Trophoblast cell (in vitro differentiated cells and primary cell): Measurements from ENCODE around the gene STX16. TPM values are rescaled to one million over a fixed set of nuclear protein-coding genes. Genes with fewer than 3 reads are reported as not detected.

ENCODE experiments used
- DNase-seq, 2 donors: peaks; one replicate each; pipeline ENCODE4 v3.0.0-alpha.2; 2016
- H2AFZ ChIP-seq: 2 replicates; pipeline ENCODE4 v1.6.1; 2013; ENCODE audit warnings: low read length, moderate library complexity, mild to moderate bottlenecking; ENCODE audit not compliant: insufficient read depth, poor library complexity
- H2AK5ac ChIP-seq: 2 replicates; pipeline ENCODE4 v1.6.1; 2013; ENCODE audit warnings: mild to moderate bottlenecking, low read length
- H2BK120ac ChIP-seq: 2 replicates; pipeline ENCODE4 v1.6.1; 2013; ENCODE audit warnings: low read length, mild to moderate bottlenecking, moderate library complexity; ENCODE audit not compliant: insufficient read depth, poor library complexity
- H2BK12ac ChIP-seq: 2 replicates; pipeline ENCODE4 v1.6.1; 2013; ENCODE audit warnings: mild to moderate bottlenecking, low read length, moderate library complexity
- H2BK5ac ChIP-seq: 2 replicates; pipeline ENCODE4 v1.6.1; 2013; ENCODE audit warnings: low read length, low read depth, moderate library complexity, mild to moderate bottlenecking; ENCODE audit not compliant: poor library complexity
- H3K14ac ChIP-seq: 2 replicates; pipeline ENCODE4 v1.6.1; 2013; ENCODE audit warnings: mild to moderate bottlenecking, low read length
- H3K18ac ChIP-seq: 2 replicates; pipeline ENCODE4 v1.6.1; 2013; ENCODE audit warnings: mild to moderate bottlenecking, low read length
- H3K23ac ChIP-seq: 2 replicates; pipeline ENCODE4 v1.6.1; 2013; ENCODE audit warnings: low read length
- H3K27ac ChIP-seq: 2 replicates; pipeline ENCODE4 v1.5.1; 2013; ENCODE audit warnings: low read depth, mild to moderate bottlenecking, inconsistent platforms, low read length, moderate library complexity
- H3K27me3 ChIP-seq: 2 replicates; pipeline ENCODE4 v1.6.1; 2013; ENCODE audit warnings: inconsistent platforms, mild to moderate bottlenecking, low read length, moderate library complexity; ENCODE audit not compliant: insufficient read depth
- H3K36me3 ChIP-seq, 2 experiments: 1 replicate in 1 of 2; 2 replicates in 1 of 2; pipeline ENCODE4 v1.6.1; 2013; ENCODE audit warnings: low read length in 2 of 2, mild to moderate bottlenecking in 2 of 2, moderate library complexity in 1 of 2; ENCODE audit not compliant: insufficient read depth in 2 of 2, control insufficient read depth in 1 of 2
- H3K4ac ChIP-seq: 2 replicates; pipeline ENCODE4 v1.6.1; 2013; ENCODE audit warnings: low read depth, mild to moderate bottlenecking, low read length, moderate library complexity
- H3K4me1 ChIP-seq, 2 experiments: 1 replicate in 1 of 2; 2 replicates in 1 of 2; pipeline ENCODE4 v1.6.1; 2013; ENCODE audit warnings: low read length in 2 of 2, mild to moderate bottlenecking in 2 of 2, moderate library complexity in 1 of 2; ENCODE audit not compliant: insufficient read depth in 2 of 2, control insufficient read depth in 1 of 2
- H3K4me2 ChIP-seq: 2 replicates; pipeline ENCODE4 v1.6.1; 2013; ENCODE audit warnings: inconsistent platforms, mild to moderate bottlenecking, low read length, moderate library complexity
- H3K4me3 ChIP-seq: 2 replicates; pipeline ENCODE4 v1.5.1; 2013; ENCODE audit warnings: mild to moderate bottlenecking, low read depth, low read length, inconsistent platforms
- H3K79me1 ChIP-seq: one replicate; pipeline ENCODE4 v1.6.1; 2013; ENCODE audit warnings: low read length
- H3K79me2 ChIP-seq: 2 replicates; pipeline ENCODE4 v1.6.1; 2013; ENCODE audit warnings: low read length, mild to moderate bottlenecking; ENCODE audit not compliant: control insufficient read depth, insufficient read depth, poor library complexity
- H3K9ac ChIP-seq: 2 replicates; pipeline ENCODE4 v1.6.1; 2013; ENCODE audit warnings: mild to moderate bottlenecking, low read length
- H3K9me3 ChIP-seq: 2 replicates; pipeline ENCODE4 v1.6.1; 2013; ENCODE audit warnings: low read depth, mild to moderate bottlenecking, control low read depth, inconsistent platforms, low read length; ENCODE audit not compliant: insufficient read depth
- H4K12ac ChIP-seq: 2 replicates; pipeline ENCODE4 v1.6.1; 2013; ENCODE audit warnings: low read depth, mild to moderate bottlenecking, low read length, moderate library complexity
- H4K8ac ChIP-seq: 2 replicates; pipeline ENCODE4 v1.6.1; 2013; ENCODE audit warnings: low read depth, mild to moderate bottlenecking, low read length, moderate library complexity
- H4K91ac ChIP-seq: one replicate; pipeline ENCODE4 v1.6.1; 2013; ENCODE audit warnings: low read depth, mild to moderate bottlenecking, low read length, moderate library complexity
- WGBS: extraction: QIAGEN DNeasy Blood & Tissue Kit; methylation state at CpG from one replicate; pipeline ENCODE4 v1.1.7; 2013; ENCODE audit warnings: missing lambda C conversion rate; ENCODE audit not compliant: insufficient read length, insufficient coverage; ENCODE audit errors: extremely low coverage; 5-methylcytosine and 5-hydroxymethylcytosine counted together
- polyA plus RNA-seq: library from polyadenylated mRNA; stranded (reverse); fragments of 200-250 nt; gene quantifications from 2 replicates; pipeline ENCODE4 v1.2.3, GENCODE V29; 2013

Gene STX16
- polyA plus RNA-seq = 26.9 and 28.5 TPM in 2 replicates

- H2AFZ ChIP-seq = peak within 1 kb of the TSS; percentile 96
- no peaks in the 10 kb centered on the region for H3K36me3 ChIP-seq
- H3K4me3 ChIP-seq = peak within 1 kb of the TSS; percentile 89
- H3K9me3 ChIP-seq = no peaks in the 10 kb centered on the region
- H3K18ac ChIP-seq = peak within 1 kb of the TSS; percentile 99
- peaks cover 25% of the 10 kb centered on the region for H3K79me1 ChIP-seq
- peak within 1 kb of the TSS; percentile 96 for H3K14ac ChIP-seq
- peak within 1 kb of the TSS; percentile 94 for H3K9ac ChIP-seq
- WGBS = no CpG with 5 or more reads among the region's 49 CpGs
- H3K4ac ChIP-seq = peak within 1 kb of the TSS; percentile 97
- H3K4me2 ChIP-seq = peak within 1 kb of the TSS; percentile 84
- DNase-seq = peak; percentile 78 to 91
- H3K4me1 ChIP-seq = peaks cover 2 to 3% of the 10 kb centered on the region in 2 experiments
- no peak within 1 kb of the TSS for H3K23ac ChIP-seq
- peak within 1 kb of the TSS; percentile 100 for H4K8ac ChIP-seq
- peak within 1 kb of the TSS; percentile 88 for H3K27ac ChIP-seq
- H4K91ac ChIP-seq = peak within 1 kb of the TSS; percentile 99
- peak within 1 kb of the TSS; percentile 99 for H2BK120ac ChIP-seq
- peak within 1 kb of the TSS; percentile 98 for H2AK5ac ChIP-seq
- peak within 1 kb of the TSS; percentile 98 for H4K12ac ChIP-seq
- H3K79me2 ChIP-seq = peaks cover 20% of the 10 kb centered on the region
- H2BK12ac ChIP-seq = peak within 1 kb of the TSS; percentile 83
- no peaks in the 10 kb centered on the region for H3K27me3 ChIP-seq
- peak within 1 kb of the TSS; percentile 93 for H2BK5ac ChIP-seq
These were observed at the start of gene STX16 for GRCh38 chr20:58650776-58651558. Gene STX16 (plus strand): TSS chr20:58651283. CDS start chr20:58652007, 724 bp downstream.

- Histone ChIP-seq H3K18ac (no peak overlapping the region), H3K79me2 (no peaks in the 10 kb centered on the region), H3K79me1 (peaks cover 12% of the 10 kb centered on the region), H3K9ac (no peak overlapping the region), H4K91ac (no peak overlapping the region), H3K4me3 (no peak overlapping the region), H3K4me2 (no peak overlapping the region), H4K12ac (no peak overlapping the region), H3K9me3 (peaks cover 4% of the 10 kb centered on the region), H3K27ac (no peak overlapping the region), H2BK12ac (no peak overlapping the region), H3K23ac (no peak overlapping the region), H4K8ac (no peak overlapping the region), H3K36me3 (no peaks in the 10 kb centered on the region), H3K27me3 (no peaks in the 10 kb centered on the region), H2BK120ac (no peak overlapping the region), H3K4me1 (peaks cover 12 to 17% of the 10 kb centered on the region in 2 experiments), H2BK5ac (no peak overlapping the region), H3K14ac (no peak overlapping the region), H2AK5ac (no peak overlapping the region), H2AFZ (no peak overlapping the region), H3K4ac (no peak overlapping the region)
- DNase-seq = no peak
- WGBS = no CpG with 5 or more reads among the region's 5 CpGs
These were observed 49.0 kb upstream of the STX16 start for GRCh38 chr20:58602124-58602523.

- no peak overlapping the region for H2AK5ac ChIP-seq
- no peak overlapping the region for H3K9ac ChIP-seq
- H3K18ac ChIP-seq = peak overlapping the region; percentile 39
- peak overlapping the region; percentile 74 for H2BK120ac ChIP-seq
- no peak overlapping the region for H3K4me2 ChIP-seq
- H2AFZ ChIP-seq = no peak overlapping the region
- H3K4ac ChIP-seq = peak overlapping the region; percentile 4
- peaks cover 19 to 21% of the 10 kb centered on the region in 2 experiments for H3K4me1 ChIP-seq
- DNase-seq = peak in 1 of 2 donors; percentile 36
- peak overlapping the region; percentile 59 for H2BK5ac ChIP-seq
- no peaks in the 10 kb centered on the region for H3K36me3 ChIP-seq
- peaks cover 4% of the 10 kb centered on the region for H3K9me3 ChIP-seq
- H4K8ac ChIP-seq = peak overlapping the region; percentile 13
- no peaks in the 10 kb centered on the region for H3K79me2 ChIP-seq
- no peaks in the 10 kb centered on the region for H3K27me3 ChIP-seq
- H4K12ac ChIP-seq = no peak overlapping the region
- H3K27ac ChIP-seq = peak overlapping the region; percentile 15
- no peak overlapping the region for H3K4me3 ChIP-seq
- peak overlapping the region; percentile 59 for H4K91ac ChIP-seq
- H3K79me1 ChIP-seq = peaks cover 12% of the 10 kb centered on the region
- no peak overlapping the region for H3K23ac ChIP-seq
- WGBS = no CpG with 5 or more reads among the region's 2 CpGs
- H2BK12ac ChIP-seq = peak overlapping the region; percentile 15
- no peak overlapping the region for H3K14ac ChIP-seq
These were observed 47.4 kb upstream of the STX16 start for GRCh38 chr20:58603721-58604120.

- Histone ChIP-seq H4K8ac (peak overlapping the region; percentile 13), H2BK120ac (peak overlapping the region; percentile 74), H3K14ac (peak overlapping the region; percentile 51), H3K9me3 (peaks cover 4% of the 10 kb centered on the region), H3K4me3 (no peak overlapping the region), H2BK12ac (peak overlapping the region; percentile 69), H3K4me2 (no peak overlapping the region), H3K79me1 (peaks cover 12% of the 10 kb centered on the region), H3K9ac (no peak overlapping the region), H2AK5ac (peak overlapping the region; percentile 44), H3K79me2 (no peaks in the 10 kb centered on the region), H4K12ac (no peak overlapping the region), H2BK5ac (peak overlapping the region; percentile 59), H3K4me1 (peaks cover 19 to 22% of the 10 kb centered on the region in 2 experiments), H3K27ac (peak overlapping the region; percentile 15), H3K36me3 (no peaks in the 10 kb centered on the region), H3K4ac (peak overlapping the region; percentile 4), H3K18ac (peak overlapping the region; percentile 39), H3K27me3 (no peaks in the 10 kb centered on the region), H3K23ac (no peak overlapping the region), H4K91ac (peak overlapping the region; percentile 66), H2AFZ (no peak overlapping the region)
- WGBS = no CpG with 5 or more reads among the region's 19 CpGs
- DNase-seq = peak in 1 of 2 donors; percentile 29
These were observed 46.8 kb upstream of the STX16 start for GRCh38 chr20:58604128-58604881.
